Skeletal muscle satellite cell (primary cell): ENCODE data around the gene MVK.

Experiments
- H3K27me3 ChIP-seq: 2 replicates; pipeline ENCODE4 v1.7.0; 2013; ENCODE audit warnings: low read length; ENCODE audit not compliant: control insufficient read depth, insufficient read depth
- H3K36me3 ChIP-seq: 2 replicates; pipeline ENCODE4 v1.7.0; 2013; ENCODE audit warnings: mild to moderate bottlenecking, control low read depth, low read length; ENCODE audit not compliant: insufficient read depth
- H3K4me1 ChIP-seq: 2 replicates; pipeline ENCODE4 v1.7.0; 2013; ENCODE audit warnings: low read length; ENCODE audit not compliant: control insufficient read depth, insufficient read depth
- H3K4me2 ChIP-seq: 2 replicates; pipeline ENCODE4 v1.7.0; 2013; ENCODE audit warnings: mild to moderate bottlenecking, low read length
- H3K4me3 ChIP-seq: 2 replicates; pipeline ENCODE4 v1.7.0; 2013; ENCODE audit warnings: low read length
- H3K9ac ChIP-seq: 2 replicates; pipeline ENCODE4 v1.7.0; 2013; ENCODE audit warnings: mild to moderate bottlenecking, low read depth, low read length, moderate library complexity
- H3K9me3 ChIP-seq: replicated peaks from 2 replicates; pipeline ENCODE4 v1.7.0; 2013; ENCODE audit warnings: mild to moderate bottlenecking, control low read depth, low read length

Gene MVK

GRCh38 chr12:109571773-109572505 is 1.7 kb upstream of the MVK start:
- Histone ChIP-seq H3K4me1 (peaks cover 17% of the 10 kb centered on the region), H3K36me3 (peaks cover 8% of the 10 kb centered on the region), H3K9me3 (no peaks in the 10 kb centered on the region), H3K27me3 (no peaks in the 10 kb centered on the region), H3K9ac (no peak overlapping the region), H3K4me2 (no peak overlapping the region), H3K4me3 (no peak overlapping the region)

- H3K36me3 ChIP-seq = peaks cover 8% of the 10 kb centered on the region
Observed at GRCh38 chr12:109572506-109572845, 1.1 kb upstream of the MVK start.

GRCh38 chr12:109573914-109574244 is 285 bp downstream of the MVK start:
- Histone ChIP-seq H3K36me3 (peaks cover 20% of the 10 kb centered on the region), H3K4me3 (peak overlapping the region; percentile 99), H3K9me3 (no peaks in the 10 kb centered on the region), H3K9ac (peak overlapping the region; percentile 82), H3K4me2 (peak overlapping the region; percentile 97), H3K4me1 (peaks cover 17% of the 10 kb centered on the region), H3K27me3 (no peaks in the 10 kb centered on the region)

More at GRCh38 chr12:109572506-109572845, 1.1 kb upstream of the MVK start:
- peak overlapping the region; percentile 90 for H3K9ac ChIP-seq
- H3K4me3 ChIP-seq = peak overlapping the region; percentile 99
- peaks cover 17% of the 10 kb centered on the region for H3K4me1 ChIP-seq
- peak overlapping the region; percentile 97 for H3K4me2 ChIP-seq
- H3K27me3 ChIP-seq = no peaks in the 10 kb centered on the region
- no peaks in the 10 kb centered on the region for H3K9me3 ChIP-seq

GRCh38 chr12:109575683-109576082 is 2.1 kb downstream of the MVK start:
- Histone ChIP-seq H3K9ac (no peak overlapping the region), H3K4me1 (peaks cover 17% of the 10 kb centered on the region), H3K27me3 (no peaks in the 10 kb centered on the region), H3K4me2 (no peak overlapping the region), H3K4me3 (no peak overlapping the region), H3K36me3 (peaks cover 23% of the 10 kb centered on the region), H3K9me3 (no peaks in the 10 kb centered on the region)

GRCh38 chr12:109577311-109577710 is 3.7 kb downstream of the MVK start:
- H3K4me2 ChIP-seq = no peak overlapping the region
- H3K9me3 ChIP-seq = no peaks in the 10 kb centered on the region
- H3K4me3 ChIP-seq = no peak overlapping the region
- no peaks in the 10 kb centered on the region for H3K27me3 ChIP-seq
- H3K9ac ChIP-seq = no peak overlapping the region
- peaks cover 24% of the 10 kb centered on the region for H3K4me1 ChIP-seq
- peaks cover 29% of the 10 kb centered on the region for H3K36me3 ChIP-seq

- peaks cover 29% of the 10 kb centered on the region for H3K36me3 ChIP-seq
Observed at GRCh38 chr12:109578330-109578927, 4.8 kb downstream of the MVK start.

GRCh38 chr12:109579639-109580038 is 6.0 kb downstream of the MVK start:
- Histone ChIP-seq H3K4me1 (peaks cover 10% of the 10 kb centered on the region), H3K4me2 (no peak overlapping the region), H3K36me3 (peaks cover 37% of the 10 kb centered on the region), H3K4me3 (no peak overlapping the region), H3K27me3 (no peaks in the 10 kb centered on the region), H3K9ac (no peak overlapping the region), H3K9me3 (no peaks in the 10 kb centered on the region)

More at GRCh38 chr12:109578330-109578927, 4.8 kb downstream of the MVK start:
- Histone ChIP-seq H3K4me2 (no peak overlapping the region), H3K9me3 (no peaks in the 10 kb centered on the region), H3K4me3 (no peak overlapping the region), H3K27me3 (no peaks in the 10 kb centered on the region), H3K4me1 (peaks cover 15% of the 10 kb centered on the region), H3K9ac (no peak overlapping the region)

GRCh38 chr12:109580272-109580671 is 6.7 kb downstream of the MVK start:
- H3K4me2 ChIP-seq = no peak overlapping the region
- peaks cover 8% of the 10 kb centered on the region for H3K4me1 ChIP-seq
- H3K9ac ChIP-seq = no peak overlapping the region
- no peak overlapping the region for H3K4me3 ChIP-seq
- peaks cover 37% of the 10 kb centered on the region for H3K36me3 ChIP-seq
- H3K27me3 ChIP-seq = no peaks in the 10 kb centered on the region
- H3K9me3 ChIP-seq = no peaks in the 10 kb centered on the region

GRCh38 chr12:109580684-109581333 is 7.2 kb downstream of the MVK start:
- H3K4me2 ChIP-seq = no peak overlapping the region
- H3K9ac ChIP-seq = no peak overlapping the region
- H3K36me3 ChIP-seq = peaks cover 36% of the 10 kb centered on the region
- H3K27me3 ChIP-seq = no peaks in the 10 kb centered on the region
- no peaks in the 10 kb centered on the region for H3K9me3 ChIP-seq
- peaks cover 8% of the 10 kb centered on the region for H3K4me1 ChIP-seq
- no peak overlapping the region for H3K4me3 ChIP-seq

GRCh38 chr12:109581334-109581691 is 7.7 kb downstream of the MVK start:
- H3K36me3 ChIP-seq = peaks cover 31% of the 10 kb centered on the region
- peaks cover 8% of the 10 kb centered on the region for H3K4me1 ChIP-seq
- no peak overlapping the region for H3K9ac ChIP-seq
- no peaks in the 10 kb centered on the region for H3K27me3 ChIP-seq
- H3K4me3 ChIP-seq = no peak overlapping the region
- H3K4me2 ChIP-seq = no peak overlapping the region
- no peaks in the 10 kb centered on the region for H3K9me3 ChIP-seq

GRCh38 chr12:109581856-109582255 is 8.3 kb downstream of the MVK start:
- H3K4me3 ChIP-seq = no peak overlapping the region
- peaks cover 29% of the 10 kb centered on the region for H3K36me3 ChIP-seq
- H3K9ac ChIP-seq = no peak overlapping the region
- no peak overlapping the region for H3K4me2 ChIP-seq
- no peaks in the 10 kb centered on the region for H3K9me3 ChIP-seq
- H3K27me3 ChIP-seq = no peaks in the 10 kb centered on the region
- peaks cover 8% of the 10 kb centered on the region for H3K4me1 ChIP-seq

GRCh38 chr12:109582636-109583035 is 9.0 kb downstream of the MVK start:
- Histone ChIP-seq H3K9ac (no peak overlapping the region), H3K4me2 (no peak overlapping the region), H3K9me3 (no peaks in the 10 kb centered on the region), H3K27me3 (no peaks in the 10 kb centered on the region), H3K4me3 (no peak overlapping the region), H3K4me1 (peaks cover 8% of the 10 kb centered on the region), H3K36me3 (peaks cover 29% of the 10 kb centered on the region)
